ENCODE results near the gene AGAP3. TPM values are rescaled to one million over a fixed set of nuclear protein-coding genes. Genes with fewer than 3 reads are reported as not detected.

AGAP3 gene
- total and polyA plus RNA-seq, 2 of the 4 experiments (the other 2 are of a cell fraction), result 35.3 to 93.9 TPM

DNA sequence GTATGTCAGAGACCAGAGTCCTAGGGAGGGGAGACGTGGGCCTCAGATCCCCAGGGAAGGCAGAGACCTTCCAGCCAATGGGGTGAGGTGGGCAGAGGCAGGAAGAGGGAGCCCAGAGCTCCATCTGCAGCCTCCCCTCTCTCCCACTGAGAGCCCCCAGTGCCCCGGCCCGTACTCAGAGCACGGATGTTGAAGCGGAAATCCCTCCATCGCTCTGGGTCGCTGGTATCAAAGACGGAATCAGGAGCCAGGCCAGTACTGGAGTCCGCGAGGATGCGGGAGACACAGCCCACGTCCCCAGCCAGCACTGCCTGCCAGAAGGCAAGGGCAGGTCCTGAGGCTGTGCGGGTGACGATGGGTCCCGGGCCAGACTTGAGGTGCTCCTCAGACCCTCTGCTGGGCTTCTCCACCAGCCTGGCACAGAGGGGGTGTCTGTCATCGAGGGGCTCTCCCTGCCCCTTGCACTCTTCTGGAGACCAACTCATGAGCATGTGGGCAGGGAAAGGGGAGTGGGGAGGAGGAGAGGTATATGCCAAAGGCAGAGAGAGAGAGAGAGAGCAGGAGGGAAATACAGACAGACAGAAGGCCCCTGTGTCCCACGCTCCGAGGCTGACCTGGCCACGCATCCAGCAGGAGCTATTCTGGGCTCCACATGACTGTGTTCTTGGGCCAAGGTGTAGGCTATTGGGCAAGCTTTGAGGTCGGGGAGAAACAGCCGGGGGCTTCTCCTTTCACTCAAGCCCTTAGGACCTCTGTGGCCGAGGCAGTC lies 100.5 kb downstream of the AGAP3 start, which contains the start of gene ASB10:
Gene ASB10, minus strand, starts transcription at position 611 of the 769 bp plus-strand sequence. Its CDS starts 120 bp downstream, at position 491.
- H2AK9ac ChIP-seq (replicated peaks; ENCODE audit: low read depth, low read length, poor library complexity), result no peak within 1 kb of the TSS
- ATAC-seq (ENCODE audit: low read depth) (no peak), DNase-seq (no peak)
- H3K9me3 ChIP-seq (ENCODE audit: control insufficient read depth, insufficient read depth, low read length), result no peaks in the 10 kb centered on the region
- H3K23ac ChIP-seq (ENCODE audit: low read depth, low read length), result no peak within 1 kb of the TSS
- H2AFZ ChIP-seq (replicated peaks; ENCODE audit: low read length, poor library complexity), result no peak within 1 kb of the TSS
- no peak within 1 kb of the TSS for H3K4me3 ChIP-seq (ENCODE audit: insufficient read depth, low read depth, low read length)
- no peak within 1 kb of the TSS for H4K91ac ChIP-seq (ENCODE audit: insufficient read depth, low read depth, low read length)
- WGBS, 2 experiments (ENCODE audit: extremely low coverage in 2 of 2, insufficient read length in 1 of 2), result 55% methylated on average over 8 of the region's 22 CpGs; no CpG with 5 or more reads in 1 of the 2 experiments
- H2AK5ac ChIP-seq (ENCODE audit: low read depth, low read length), result no peak within 1 kb of the TSS
- H2BK15ac ChIP-seq (ENCODE audit: low read depth, low read length), result no peak within 1 kb of the TSS
- dilution Hi-C loops (cut with HindIII; ENCODE audit: low sequenced_read_pairs, unreplicated experiment), result no loop called here
- H4K20me1 ChIP-seq (ENCODE audit: insufficient read depth, low read length), result no peaks in the 10 kb centered on the region
- H2BK120ac ChIP-seq (ENCODE audit: low read depth, low read length), result no peak within 1 kb of the TSS
- H3K36me3 ChIP-seq (ENCODE audit: control insufficient read depth, insufficient read depth, low read length), result no peaks in the 10 kb centered on the region
- no peak within 1 kb of the TSS for H2BK20ac ChIP-seq (ENCODE audit: low read depth, low read length)
- no peak within 1 kb of the TSS for H4K5ac ChIP-seq (ENCODE audit: low read depth, low read length)
- no peaks in the 10 kb centered on the region for H3K4me1 ChIP-seq (ENCODE audit: control insufficient read depth, insufficient read depth, low read length)
- POLR2A ChIA-PET (ENCODE audit: unreplicated experiment), result no interaction called here
- no peak within 1 kb of the TSS for H3K56ac ChIP-seq (ENCODE audit: extremely low read depth, insufficient read depth, low read length)
- no peak within 1 kb of the TSS for H3K9ac ChIP-seq (ENCODE audit: low read depth, low read length)
- H2BK5ac ChIP-seq (ENCODE audit: low read depth, low read length, poor library complexity, severe bottlenecking), result no peak within 1 kb of the TSS
- in situ Hi-C loops (cut with MboI; ENCODE audit: low sequenced_read_pairs), result no loop called here
- H3K9me1 ChIP-seq (ENCODE audit: insufficient read depth, low read length), result no peaks in the 10 kb centered on the region
- H3K27me3 ChIP-seq (ENCODE audit: control insufficient read depth, insufficient read depth, low read length), result peaks cover 71% of the 10 kb centered on the region
- H3K4me2 ChIP-seq (ENCODE audit: low read depth, low read length), result no peak within 1 kb of the TSS
- no TSS peak for BruUV-seq (replicated peaks)
- H3K27ac ChIP-seq (ENCODE audit: insufficient read depth, low read length), result no peak within 1 kb of the TSS
- H3K18ac ChIP-seq (ENCODE audit: low read depth, low read length), result no peak within 1 kb of the TSS
- intact Hi-C loops (cut with micrococcal nuclease), result no loop called here
- H3K14ac ChIP-seq (replicated peaks; ENCODE audit: low read depth, low read length), result no peak within 1 kb of the TSS
- H3K79me1 ChIP-seq (ENCODE audit: low read depth in 1 of 2, low read length in 2 of 2), result no peaks in the 10 kb centered on the region
- H4K8ac ChIP-seq (ENCODE audit: low read depth in 2 of 2, low read length in 2 of 2), result no peak within 1 kb of the TSS
- CTCF ChIA-PET, result interaction anchor here (0.5 kb wide), 1 partner anchor 34 kb away, joined by 3 read pairs; no protein-coding TSS in a partner anchor
- H3K4ac ChIP-seq (ENCODE audit: low read depth, low read length), result no peak within 1 kb of the TSS
- TF ChIP-seq NFE2L2 (IDR thresholded peaks at IDR 0.05; ENCODE audit: low read depth, low read length) (no peak), POLR2A (IDR thresholded peaks at IDR 0.05; ENCODE audit: low read depth, low read length) (no peak), CEBPB (IDR thresholded peaks at IDR 0.05; ENCODE audit: low read depth, low read length) (no peak), RAD21 (IDR thresholded peaks at IDR 0.05; ENCODE audit: low read length) (no peak), BHLHE40 (IDR thresholded peaks at IDR 0.05; ENCODE audit: low read depth, low read length) (no peak), MAFK (IDR thresholded peaks at IDR 0.05; ENCODE audit: low read depth, low read length) (no peak), MAZ (IDR thresholded peaks at IDR 0.05; ENCODE audit: borderline replicate concordance, low read depth, low read length) (no peak), SMC3 (IDR thresholded peaks at IDR 0.05; ENCODE audit: low read depth, low read length) (no peak), RFX5 (IDR thresholded peaks at IDR 0.05; ENCODE audit: low read depth, low read length) (no peak)
- TF ChIP-seq, protein P1, sequence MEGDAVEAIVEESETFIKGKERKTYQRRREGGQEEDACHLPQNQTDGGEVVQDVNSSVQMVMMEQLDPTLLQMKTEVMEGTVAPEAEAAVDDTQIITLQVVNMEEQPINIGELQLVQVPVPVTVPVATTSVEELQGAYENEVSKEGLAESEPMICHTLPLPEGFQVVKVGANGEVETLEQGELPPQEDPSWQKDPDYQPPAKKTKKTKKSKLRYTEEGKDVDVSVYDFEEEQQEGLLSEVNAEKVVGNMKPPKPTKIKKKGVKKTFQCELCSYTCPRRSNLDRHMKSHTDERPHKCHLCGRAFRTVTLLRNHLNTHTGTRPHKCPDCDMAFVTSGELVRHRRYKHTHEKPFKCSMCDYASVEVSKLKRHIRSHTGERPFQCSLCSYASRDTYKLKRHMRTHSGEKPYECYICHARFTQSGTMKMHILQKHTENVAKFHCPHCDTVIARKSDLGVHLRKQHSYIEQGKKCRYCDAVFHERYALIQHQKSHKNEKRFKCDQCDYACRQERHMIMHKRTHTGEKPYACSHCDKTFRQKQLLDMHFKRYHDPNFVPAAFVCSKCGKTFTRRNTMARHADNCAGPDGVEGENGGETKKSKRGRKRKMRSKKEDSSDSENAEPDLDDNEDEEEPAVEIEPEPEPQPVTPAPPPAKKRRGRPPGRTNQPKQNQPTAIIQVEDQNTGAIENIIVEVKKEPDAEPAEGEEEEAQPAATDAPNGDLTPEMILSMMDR (conservative IDR thresholded peaks at IDR 0.05; ENCODE audit: low read depth, low read length), result no peak
